Right lobe of liver (tissue), 4 donors: ENCODE measurements around the gene TAS2R1.

Experiments used
- CTCF ChIP-seq, 4 donors: fragments of 200-600 bp in 3 of 4; fragments of 450-650 bp in 1 of 4; IDR thresholded peaks; one replicate each; pipeline versions ENCODE4 v1.5.1 to v1.8.0; 2016 to 2022; ENCODE audit warnings: antibody characterized with exemption in 4 of 4, mild to moderate bottlenecking in 2 of 4
- POLR2A ChIP-seq: fragments of 450-650 bp; IDR thresholded peaks from one replicate; pipeline ENCODE4 v1.6.1; 2017; ENCODE audit warnings: antibody characterized with exemption, mild to moderate bottlenecking
- donor health status: DM: no; HTN: no; CAD: no.
- donor health status: DM: no; HTN: no; CAD: no.
- donor health status: DM: no; HTN: yes; CAD: no.

- TF ChIP-seq CTCF (IDR thresholded peaks at IDR 0.05): no peak
- TF ChIP-seq POLR2A: no peak
Observed at GRCh38 chr5:9594913-9595312, 35.2 kb downstream of the TAS2R1 start.
